Mucosa of gallbladder (tissue), 1 donor: ENCODE data around the gene STRADB. TPM values are rescaled to one million over a fixed set of nuclear protein-coding genes. Genes with fewer than 3 reads are reported as not detected.
A peak's percentile ranks its signal among the peaks of the same experiment; 100 is the strongest.
"Not testable (repeated sequence)": the region's sequence is repeated elsewhere in the genome, so short reads cannot be mapped to it uniquely, and the experiment has no call there.

Experiments used
- DNase-seq: peaks from one replicate; pipeline ENCODE4 v3.0.0-alpha.2; 2020; ENCODE audit warnings: low spot score
- total RNA-seq: library from RNA; stranded (reverse); gene quantifications from one replicate; pipeline ENCODE4 v1.2.1, GENCODE V29; 2021
- donor health status: DM: no; HTN: no; CAD: no.

STRADB gene, protein sequence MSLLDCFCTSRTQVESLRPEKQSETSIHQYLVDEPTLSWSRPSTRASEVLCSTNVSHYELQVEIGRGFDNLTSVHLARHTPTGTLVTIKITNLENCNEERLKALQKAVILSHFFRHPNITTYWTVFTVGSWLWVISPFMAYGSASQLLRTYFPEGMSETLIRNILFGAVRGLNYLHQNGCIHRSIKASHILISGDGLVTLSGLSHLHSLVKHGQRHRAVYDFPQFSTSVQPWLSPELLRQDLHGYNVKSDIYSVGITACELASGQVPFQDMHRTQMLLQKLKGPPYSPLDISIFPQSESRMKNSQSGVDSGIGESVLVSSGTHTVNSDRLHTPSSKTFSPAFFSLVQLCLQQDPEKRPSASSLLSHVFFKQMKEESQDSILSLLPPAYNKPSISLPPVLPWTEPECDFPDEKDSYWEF
- total RNA-seq: 52.2 TPM

DNA sequence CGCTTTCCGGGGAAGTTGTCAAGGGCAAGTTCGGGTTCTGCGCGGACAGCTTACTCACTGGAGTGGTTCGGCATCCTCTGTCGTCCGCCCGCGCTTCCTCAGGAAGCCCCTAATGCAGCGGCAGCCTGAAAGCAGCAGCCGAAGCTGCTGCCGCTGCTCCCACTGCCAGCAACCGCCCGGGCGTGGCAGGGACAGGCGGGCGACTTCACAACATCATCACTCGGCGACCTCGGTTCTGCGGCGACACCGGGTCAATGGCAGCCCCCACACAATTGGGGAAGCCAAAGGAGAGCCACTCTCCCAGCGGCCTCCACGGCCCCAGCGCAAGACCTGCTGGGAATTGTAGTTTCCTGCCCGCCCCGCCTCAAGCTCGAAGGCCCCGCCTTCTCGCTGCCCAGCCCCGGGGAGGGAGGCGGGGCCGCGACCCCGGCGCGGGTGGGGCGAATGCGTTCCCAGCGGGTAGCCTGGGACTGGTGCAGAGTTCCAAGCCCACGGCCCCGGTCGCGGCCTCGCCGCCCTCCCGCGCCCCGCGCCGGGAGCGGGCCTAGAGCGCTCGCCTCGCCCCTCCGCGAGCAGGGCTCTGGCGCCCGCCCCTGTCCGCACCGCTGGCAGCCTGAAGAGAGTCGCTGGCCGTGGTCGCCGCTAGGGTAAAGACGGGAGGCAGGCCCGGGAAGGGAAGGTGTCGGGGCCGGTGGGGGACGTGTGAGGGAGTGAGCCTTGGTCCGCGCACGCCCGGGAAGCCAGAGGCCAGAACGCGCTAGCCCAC lies at the start of gene STRADB, which contains the start of gene TRAK2:
Gene STRADB, plus strand, starts transcription at position 449 of the 766 bp plus-strand sequence. CDS start 3,101 bp downstream, outside the sequence.
Gene TRAK2, minus strand, starts transcription at position 167 of the 766 bp plus-strand sequence. CDS start 30,951 bp downstream, outside the sequence.
- peak; percentile 95 for DNase-seq

DNA sequence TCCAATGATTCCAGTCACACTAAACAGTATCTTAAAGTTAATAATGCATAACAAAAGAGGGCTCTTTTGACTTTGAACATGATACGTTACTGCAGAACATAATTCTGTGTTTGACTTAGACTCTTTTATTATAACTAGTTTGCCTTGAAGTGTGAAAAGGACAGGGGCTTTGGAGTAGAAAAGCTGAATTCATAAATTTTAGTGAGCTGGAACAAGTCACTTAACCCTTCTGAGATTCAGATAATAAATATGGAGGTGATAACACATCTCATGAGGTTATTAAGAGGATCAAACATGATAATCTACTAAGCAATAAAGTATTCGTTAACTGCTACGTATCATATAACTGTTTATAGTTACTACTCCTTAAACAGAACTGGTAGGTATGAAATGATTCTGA lies 49.7 kb upstream of the STRADB start:
- no peak for DNase-seq

DNA sequence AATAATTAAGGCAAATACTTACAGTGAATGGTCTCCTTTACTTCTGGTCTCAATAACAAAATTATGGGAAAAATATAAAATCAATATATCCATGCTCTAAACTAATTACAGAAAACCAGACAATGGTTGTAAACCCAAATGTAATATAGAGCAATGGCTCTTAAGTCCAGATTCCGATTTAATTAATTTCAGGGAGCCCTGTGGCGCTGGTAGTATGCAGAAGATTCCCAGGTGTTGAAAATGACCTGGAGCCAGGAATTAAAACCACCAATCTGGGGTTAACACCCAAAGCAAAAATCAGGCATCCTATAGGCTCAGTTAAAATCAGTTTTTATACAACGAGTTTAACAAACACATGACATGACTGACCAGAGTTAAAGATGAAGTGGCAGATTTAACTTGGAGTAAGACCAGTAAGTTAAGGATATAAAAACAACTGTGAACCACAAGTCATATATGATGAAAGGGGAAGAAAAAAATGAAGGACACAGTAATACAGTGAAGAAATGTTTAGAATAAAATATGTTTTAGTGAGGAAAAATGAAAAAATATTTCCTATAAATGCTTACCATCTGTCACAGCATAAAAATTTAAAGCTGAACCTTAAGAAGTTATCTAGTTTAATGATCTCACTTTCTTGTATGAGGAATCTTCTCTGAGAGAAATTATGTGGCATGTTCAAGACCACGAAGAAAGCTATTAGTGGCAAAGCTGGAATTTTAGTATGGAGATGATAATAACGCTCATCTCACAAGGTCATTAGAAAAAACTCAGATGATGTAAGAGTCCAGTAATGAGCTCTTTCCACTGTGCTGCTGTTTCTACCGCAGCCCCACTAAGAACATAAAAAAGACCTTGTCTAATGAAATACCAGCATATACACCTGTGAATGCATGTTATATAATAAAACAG lies 48.6 kb upstream of the STRADB start:
- no peak for DNase-seq

DNA sequence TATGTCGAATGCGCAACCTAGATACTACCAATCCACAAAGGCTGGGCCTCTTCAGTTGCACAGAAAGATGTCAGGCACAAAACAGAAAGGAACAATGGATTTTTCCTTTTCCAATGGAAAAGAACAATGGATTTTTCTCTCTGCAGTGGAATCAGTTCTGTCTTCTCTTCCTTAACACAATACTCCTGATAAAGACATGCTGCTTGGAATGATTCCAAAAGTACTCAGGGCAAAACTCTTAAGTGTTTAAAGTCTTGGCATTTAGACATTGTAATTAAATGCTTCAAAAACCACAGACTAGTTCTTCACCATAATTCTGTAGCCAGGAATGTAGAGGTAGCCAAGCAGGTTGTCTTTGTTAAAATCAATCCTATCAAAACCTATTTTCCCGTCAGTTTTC lies 47.7 kb upstream of the STRADB start:
- no peak for DNase-seq

DNA sequence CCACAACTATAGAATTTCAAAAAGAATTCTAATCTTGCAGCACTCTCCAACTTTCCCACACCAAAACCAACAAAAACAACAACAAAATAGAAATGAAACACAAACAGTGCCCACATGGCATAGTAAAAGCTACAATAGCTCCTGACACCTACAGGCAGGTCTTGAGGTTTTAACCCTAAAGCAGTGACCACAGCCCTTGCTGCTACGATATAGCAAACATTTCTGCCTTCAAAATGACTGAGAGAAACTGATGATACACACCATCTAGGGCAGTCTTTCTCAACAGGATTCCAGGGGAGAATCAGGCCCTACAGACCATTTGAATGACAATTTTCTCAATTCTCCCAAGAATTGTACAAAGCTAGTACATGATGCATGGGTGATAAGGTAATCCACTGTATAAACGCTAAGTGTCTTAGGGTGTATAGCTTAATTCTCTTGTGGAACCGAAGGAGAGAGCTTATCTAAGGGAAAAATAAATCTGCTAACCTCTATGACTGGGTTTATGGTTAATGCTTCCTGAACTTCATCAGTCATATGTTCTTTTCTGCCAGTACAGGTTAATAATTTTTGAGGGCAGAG lies 46.8 kb upstream of the STRADB start:
- no peak for DNase-seq

DNA sequence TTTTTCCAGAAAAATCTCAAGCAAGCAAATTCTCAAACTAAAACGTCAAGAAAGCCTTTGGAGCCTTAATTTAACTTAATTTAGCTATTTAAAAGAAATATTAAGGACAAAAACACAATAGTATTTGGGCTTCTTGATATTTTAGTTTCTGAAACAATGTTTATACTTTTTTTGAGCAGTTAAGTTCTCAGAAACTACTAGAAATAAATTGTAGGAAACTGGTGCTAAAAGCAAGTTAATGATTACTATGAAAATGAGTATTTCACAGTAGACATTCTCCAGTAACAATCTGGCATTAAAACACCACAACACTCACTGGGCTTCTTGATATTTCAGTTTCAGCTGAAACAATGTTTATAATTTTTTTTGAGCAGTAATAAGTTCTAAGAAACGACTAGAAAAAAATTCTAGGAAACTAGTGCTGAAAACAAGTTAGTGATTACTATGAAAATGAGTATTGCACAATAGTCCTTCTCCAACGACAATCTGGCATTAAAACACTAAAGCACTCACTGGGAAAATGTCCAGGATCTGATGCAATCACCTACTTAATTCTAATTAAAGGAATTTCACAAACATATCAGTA lies 45.4 kb upstream of the STRADB start:
- peak; percentile 50 for DNase-seq

DNA sequence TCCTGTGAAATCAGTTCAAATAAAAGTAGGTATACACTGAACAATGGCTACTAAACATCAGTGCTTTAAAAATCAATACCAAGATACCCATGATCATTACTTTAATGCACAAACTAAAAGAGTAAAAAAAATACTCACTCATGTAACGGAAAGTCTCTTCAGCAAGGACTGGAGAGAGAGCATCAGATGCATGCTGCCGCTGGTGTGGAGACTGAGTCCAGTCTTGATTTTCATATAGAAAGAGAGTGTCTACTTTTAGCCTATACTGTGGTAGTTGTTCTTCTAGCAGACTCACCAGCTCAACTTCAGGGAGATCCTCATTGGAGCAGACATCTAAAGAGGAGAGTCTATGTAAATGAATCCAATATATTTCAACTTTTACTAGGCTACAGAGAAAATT lies 44.3 kb upstream of the STRADB start:
- DNase-seq: no peak

DNA sequence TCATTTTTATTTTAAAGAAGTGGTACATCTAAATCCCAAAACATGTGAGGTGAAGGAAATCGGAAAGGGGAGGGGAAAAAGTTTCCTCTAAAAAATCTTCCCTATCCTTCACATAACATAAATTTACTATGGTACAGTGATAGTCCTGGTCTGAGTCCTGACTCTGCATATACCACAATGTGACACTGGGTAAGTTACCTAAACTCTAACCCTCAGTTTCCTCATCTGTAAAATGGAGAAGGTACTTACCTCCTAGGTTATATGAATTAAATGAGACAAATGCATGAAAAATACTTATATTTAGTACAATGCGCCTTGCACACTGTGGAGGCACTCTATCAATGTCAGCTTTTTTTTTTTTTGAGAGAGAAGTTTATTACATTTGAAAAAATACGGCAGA lies 42.6 kb upstream of the STRADB start:
- no peak for DNase-seq

DNA sequence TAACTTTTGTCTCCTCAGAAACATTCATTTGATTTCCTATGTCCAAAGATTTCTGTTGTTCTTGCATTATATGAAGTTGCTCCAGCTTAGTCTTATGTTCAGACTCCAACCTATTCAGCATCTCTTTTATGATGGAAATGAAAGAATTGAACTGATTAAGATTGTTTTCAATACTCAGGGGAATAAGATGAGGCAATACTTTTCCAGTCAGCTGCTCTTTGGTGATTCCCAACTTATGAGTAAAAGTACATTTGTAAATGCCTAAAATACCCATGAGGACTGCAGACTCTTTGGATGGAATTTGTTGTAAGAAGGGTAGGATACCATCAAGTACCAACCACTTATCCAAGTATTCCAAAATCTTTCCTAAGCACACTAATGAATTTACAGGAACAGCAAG lies 40.1 kb upstream of the STRADB start:
- DNase-seq: no peak

DNA sequence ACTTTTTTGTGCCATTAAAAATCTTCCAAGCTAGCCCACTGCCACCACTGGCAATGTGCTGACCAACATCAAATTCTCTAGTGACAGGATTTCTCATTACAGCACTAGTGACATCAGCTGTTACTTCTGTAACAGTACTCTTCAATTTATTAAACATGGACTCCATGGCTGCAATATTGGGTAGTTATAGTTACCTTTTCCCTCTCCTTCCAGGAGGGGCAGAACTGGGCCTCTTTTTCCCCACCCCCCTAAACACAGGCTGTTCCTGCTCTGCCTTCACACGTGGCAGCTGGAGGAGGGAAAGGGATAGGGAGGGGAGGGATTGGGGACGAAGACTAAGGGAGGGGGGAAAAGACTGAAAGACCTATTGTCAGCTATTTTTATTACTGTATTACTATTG lies 38.4 kb upstream of the STRADB start:
- DNase-seq: no peak

DNA sequence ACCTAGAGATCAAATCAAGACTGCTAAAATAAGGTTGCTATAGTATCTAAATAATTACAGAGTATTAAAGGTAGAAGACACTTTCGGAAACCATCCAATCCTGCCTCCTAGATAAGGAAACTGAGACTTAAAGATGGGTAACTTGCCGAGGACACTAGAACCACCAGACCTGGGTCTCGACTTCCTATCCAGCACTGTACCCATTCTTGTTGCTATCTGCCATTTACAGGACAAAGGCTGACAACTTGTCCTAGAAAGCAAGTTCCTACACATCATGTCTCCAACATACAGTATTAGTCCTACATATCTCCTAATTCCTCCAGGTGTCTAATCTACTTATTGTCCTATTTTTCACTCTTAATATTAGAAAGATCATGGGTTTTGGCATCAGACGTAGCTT lies 38.0 kb upstream of the STRADB start:
- DNase-seq: no peak

DNA sequence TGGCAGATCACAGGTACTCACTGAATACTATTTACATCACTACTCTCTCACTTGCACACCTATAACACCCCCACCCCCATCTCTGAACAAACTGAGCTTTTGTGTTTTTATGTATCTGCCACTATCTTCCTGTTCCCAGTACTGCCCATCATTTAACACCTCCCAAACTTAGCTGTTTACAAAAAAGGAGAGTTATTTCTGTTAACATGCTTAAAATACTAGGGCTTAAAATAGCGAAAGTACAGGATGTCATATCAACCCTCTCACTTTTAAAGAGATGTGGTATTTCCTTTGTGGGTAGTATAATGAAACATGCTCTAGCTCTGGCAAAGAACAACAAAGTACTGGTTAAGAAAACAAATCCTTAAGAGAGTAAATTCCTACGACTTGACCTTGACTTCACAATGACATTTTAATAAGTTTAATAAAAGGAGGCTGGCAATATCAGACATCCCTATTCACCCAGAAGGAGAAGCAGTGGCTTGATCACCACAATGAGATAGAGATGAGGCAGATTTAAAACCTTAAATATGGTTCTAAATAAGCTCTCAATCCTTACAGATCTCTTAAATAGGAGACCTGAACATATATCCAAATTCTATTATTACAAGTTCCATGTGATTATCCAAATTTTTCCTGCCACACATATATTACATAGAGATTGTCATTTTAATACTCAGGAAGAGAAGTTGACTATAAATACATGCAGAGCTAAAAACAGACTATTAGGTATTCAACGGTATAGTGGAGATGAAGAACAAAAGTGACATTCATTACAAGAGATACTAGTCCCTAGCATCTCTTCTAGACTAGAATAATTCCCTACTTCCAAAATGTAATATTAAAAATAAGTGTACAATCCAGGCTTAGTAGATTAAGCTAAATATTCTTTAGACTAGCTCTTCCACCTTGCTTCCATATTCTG lies 37.2 kb upstream of the STRADB start:
- DNase-seq: no peak

DNA sequence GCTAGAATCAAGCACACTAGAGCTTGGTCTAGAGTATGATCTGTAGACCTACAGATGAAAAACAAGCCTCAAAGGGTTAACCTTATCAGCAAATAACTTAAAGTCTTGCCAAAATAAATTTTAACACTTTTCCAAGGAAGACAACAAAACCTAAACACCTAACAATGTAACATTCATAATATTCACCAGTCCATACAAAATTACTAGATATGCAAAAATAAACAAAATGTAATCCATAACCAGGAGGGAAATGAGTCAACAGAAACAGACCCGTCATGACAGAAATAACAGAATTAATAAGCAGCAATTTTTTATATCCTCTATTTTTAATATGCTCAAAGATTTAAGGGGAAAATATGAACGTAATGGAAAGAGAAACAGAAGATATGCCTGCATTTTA lies 36.4 kb upstream of the STRADB start:
- no peak for DNase-seq

DNA sequence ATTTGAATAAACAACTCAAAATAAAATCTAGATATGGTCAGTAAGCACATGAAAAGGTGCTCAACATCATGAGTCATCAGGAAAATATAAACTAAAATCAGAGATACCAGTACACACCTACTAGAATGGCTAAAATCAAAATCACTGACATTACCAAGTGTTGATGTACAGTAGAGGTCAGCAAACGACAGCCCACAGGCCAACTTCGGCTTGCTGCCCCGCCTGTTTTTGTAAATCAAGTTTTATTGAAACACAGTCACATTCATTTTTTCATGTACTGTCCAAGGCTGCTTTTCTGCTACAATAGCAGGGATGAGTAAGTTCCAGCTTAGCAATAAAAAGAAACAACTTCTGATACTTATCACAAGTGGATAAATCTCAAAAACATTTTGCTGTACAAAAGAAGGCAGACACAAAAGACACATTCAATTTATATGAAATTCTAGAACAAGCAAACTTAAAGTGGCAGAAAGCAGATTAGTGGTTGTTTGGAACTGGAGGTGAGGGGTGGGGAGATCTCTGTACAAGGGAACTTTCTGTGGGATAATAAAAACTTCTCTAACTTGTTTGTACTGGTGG lies 32.4 kb upstream of the STRADB start:
- no peak for DNase-seq

DNA sequence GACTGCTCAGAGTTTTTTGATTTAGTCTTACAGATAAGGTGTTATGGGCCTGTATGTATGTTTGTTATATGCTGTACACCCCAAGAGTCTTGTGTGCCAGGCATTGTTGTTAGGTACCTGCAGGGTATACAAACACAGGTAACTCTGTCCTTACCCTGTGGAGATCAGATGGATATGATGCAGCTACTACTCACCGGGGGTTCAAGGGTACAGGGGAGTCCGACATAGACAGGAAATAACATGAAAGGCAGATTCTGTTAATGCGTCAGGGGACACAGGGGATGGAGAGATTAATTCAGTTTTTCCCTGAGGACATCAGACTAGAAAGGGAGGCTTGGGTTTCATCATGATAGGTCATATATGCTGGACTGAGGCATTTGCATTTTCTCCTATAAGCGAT lies 31.6 kb upstream of the STRADB start:
- DNase-seq: no peak

DNA sequence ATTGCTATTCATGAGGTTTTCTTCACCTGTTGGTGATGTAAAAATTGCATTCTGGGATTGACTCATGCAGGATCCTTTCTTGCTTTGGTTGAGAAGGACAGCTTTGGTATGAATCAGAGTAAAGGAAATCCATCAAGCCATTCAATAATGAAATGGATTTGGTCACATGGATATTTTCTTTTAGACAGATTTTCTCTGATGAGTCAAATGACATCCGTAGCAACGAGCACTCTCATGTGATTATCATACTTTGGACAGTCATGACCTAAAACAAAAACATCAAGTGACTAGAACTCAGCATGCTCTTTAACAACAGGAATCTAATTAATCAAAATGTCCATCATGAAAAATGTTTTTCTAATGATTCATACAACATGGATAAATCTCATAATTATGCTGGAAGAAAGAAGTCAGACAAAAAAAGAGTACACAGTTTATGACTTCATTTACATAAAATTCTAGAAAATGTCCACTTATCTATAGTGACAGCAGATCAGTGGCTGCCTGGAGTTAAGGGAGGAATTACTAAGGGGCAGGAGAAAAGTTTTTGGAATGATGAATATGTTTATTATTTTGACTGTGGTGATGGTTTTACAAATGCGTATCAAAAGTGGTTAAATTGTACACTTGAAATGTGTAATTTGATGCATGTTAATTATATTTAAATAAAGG lies 31.0 kb upstream of the STRADB start:
- DNase-seq: no peak

DNA sequence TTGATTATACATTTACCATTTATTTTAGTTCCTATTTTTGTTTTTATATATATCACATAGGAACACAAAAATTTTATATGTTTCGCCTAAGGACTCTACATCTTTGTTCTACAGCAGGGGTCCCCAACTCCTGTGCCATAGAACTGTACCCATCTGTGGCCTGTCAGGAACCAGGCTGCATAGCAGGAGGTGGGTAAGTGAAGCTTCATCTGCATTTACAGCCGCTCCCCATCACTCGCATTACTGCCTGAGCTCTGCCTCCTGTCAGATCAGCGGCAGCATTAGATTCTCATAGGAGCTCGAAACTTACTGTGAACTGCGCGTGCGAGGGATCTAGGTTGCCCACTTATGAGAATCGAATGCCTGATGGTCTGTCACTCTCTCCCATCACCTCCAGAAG lies 25.6 kb upstream of the STRADB start:
- DNase-seq: no peak

DNA sequence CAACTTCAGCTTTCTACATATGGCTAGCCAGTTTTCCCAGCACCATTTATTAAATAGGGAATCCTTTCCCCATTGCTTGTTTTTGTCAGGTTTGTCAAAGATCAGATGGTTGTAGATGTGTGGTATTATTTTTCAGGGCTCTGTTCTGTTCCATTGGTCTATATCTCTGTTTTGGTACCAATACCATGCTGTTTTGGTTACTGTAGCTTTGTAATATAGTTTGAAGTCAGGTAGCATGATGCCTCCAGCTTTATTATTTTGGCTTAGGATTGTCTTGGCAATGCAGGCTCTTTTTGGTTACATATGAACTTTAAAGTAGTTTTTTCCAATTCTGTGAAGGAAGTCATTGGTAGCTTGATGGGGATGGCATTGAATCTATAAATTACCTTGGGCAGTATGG lies 23.2 kb upstream of the STRADB start:
- not testable (repeated sequence) for DNase-seq

DNA sequence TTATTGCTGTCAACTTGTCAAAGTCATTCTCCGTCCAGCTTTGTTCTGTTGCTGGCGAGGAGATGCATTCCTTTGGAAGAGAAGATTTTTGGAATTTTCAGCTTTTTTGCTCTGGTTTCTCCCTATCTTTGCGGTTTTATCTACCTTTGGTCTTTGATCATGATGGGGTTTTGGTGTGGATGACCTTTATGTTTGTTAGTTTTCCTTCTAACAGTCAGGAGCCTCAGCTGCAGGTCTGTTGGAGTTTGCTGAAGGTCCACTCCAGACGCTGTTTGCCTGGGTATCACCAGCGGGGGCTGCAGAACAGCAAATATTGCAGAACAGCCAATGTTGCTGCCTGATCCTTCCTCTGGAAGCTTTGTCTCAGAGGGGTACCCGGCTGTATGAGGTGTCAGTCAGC lies 21.7 kb upstream of the STRADB start:
- not testable (repeated sequence) for DNase-seq
